Gastroesophageal sphincter (tissue), 4 donors: ENCODE measurements around the gene ROR1. TPM values are rescaled to one million over a fixed set of nuclear protein-coding genes. Genes with fewer than 3 reads are reported as not detected.

Experiments used
- ATAC-seq: fragments of 150-250 bp; one replicate; pipeline ENCODE4 v1.9.1; 2016; ENCODE audit warnings: mild to moderate bottlenecking, moderate library complexity
- H3K27ac ChIP-seq, 4 donors: fragments of 200-600 bp; sonication (generic) in 3 of 4; 1 replicate in 3 of 4; 2 replicates in 1 of 4; pipeline ENCODE4 v1.5.1; 2016 to 2019
- H3K27me3 ChIP-seq: fragments of 200-600 bp; sonication (generic); one replicate; pipeline ENCODE4 v1.5.1; 2019
- H3K36me3 ChIP-seq, 2 donors: fragments of 200-600 bp; sonication (generic); one replicate each; pipeline ENCODE4 v1.5.1; 2019; ENCODE audit warnings: control low read depth in 1 of 2
- H3K4me1 ChIP-seq, 3 donors: fragments of 200-600 bp; sonication (generic); 1 replicate in 2 of 3; 2 replicates in 1 of 3; pipeline ENCODE4 v1.5.1; 2016 to 2019; ENCODE audit warnings: control low read depth in 2 of 3
- H3K4me3 ChIP-seq, 2 donors: fragments of 200-600 bp; sonication (generic); one replicate each; pipeline ENCODE4 v1.5.1; 2019; ENCODE audit warnings: mild to moderate bottlenecking in 1 of 2, moderate library complexity in 1 of 2
- H3K9me3 ChIP-seq, 3 donors: fragments of 200-600 bp; sonication (generic); one replicate each; pipeline ENCODE4 v1.5.1; 2017 to 2019; ENCODE audit warnings: control low read depth in 2 of 3
- CTCF ChIP-seq, 4 experiments: fragments of 200-600 bp in 2 of 4; fragments of 450-650 bp in 2 of 4; sonication (generic) in 1 of 4; IDR thresholded peaks; one replicate each; pipeline ENCODE4 v1.5.1; 2017 to 2019; ENCODE audit warnings: antibody characterized with exemption in 4 of 4, mild to moderate bottlenecking in 2 of 4, moderate library complexity in 2 of 4
- EP300 ChIP-seq: sonication (generic); formaldehyde crosslinking; IDR thresholded peaks from one replicate; pipeline ENCODE4 v1.6.1; 2017; ENCODE audit warnings: antibody characterized with exemption, mild to moderate bottlenecking
- POLR2A ChIP-seq, 2 donors: fragments of 450-650 bp; IDR thresholded peaks; one replicate each; pipeline ENCODE4 v1.6.1; 2017; ENCODE audit warnings: antibody characterized with exemption in 2 of 2, mild to moderate bottlenecking in 2 of 2, moderate library complexity in 1 of 2
- POLR2AphosphoS5 ChIP-seq: sonication (generic); formaldehyde crosslinking; IDR thresholded peaks from one replicate; pipeline ENCODE4 v1.6.1; 2017; ENCODE audit warnings: antibody characterized with exemption
- WGBS, 2 donors: methylation state at CpG; one replicate each; pipeline ENCODE4 v1.1.5; 2018; ENCODE audit warnings: low coverage in 1 of 2; 5-methylcytosine and 5-hydroxymethylcytosine counted together
- total RNA-seq, 4 donors: library from RNA; depleted of rRNA; stranded (reverse); fragments of >200 nt; gene quantifications; one replicate each; pipeline ENCODE4 v1.1.0, GENCODE V29; 2016

The ROR1 gene
- total RNA-seq, 4 donors from 2014 or later: 5.0 to 38.0 (median 8.3) TPM

- peaks cover 0 to 7% (median 0%) of the 10 kb centered on the region in 3 donors for H3K9me3 ChIP-seq
- no peaks in the 10 kb centered on the region for H3K4me1 ChIP-seq
- H3K36me3 ChIP-seq: no peaks in the 10 kb centered on the region
- no peak overlapping the region for H3K27ac ChIP-seq
- no peak for ATAC-seq
- WGBS, 2 donors: 100% methylated on average over 2 of the region's 2 CpGs; no CpG with 5 or more reads in 1 of the 2 donors
- no peak for TF ChIP-seq EP300
- no peaks in the 10 kb centered on the region for H3K27me3 ChIP-seq
- no peak overlapping the region for H3K4me3 ChIP-seq
These were observed 33.4 kb upstream of the ROR1 start for GRCh38 chr1:63740432-63740831.

GRCh38 chr1:63742526-63742925 lies 31.3 kb upstream of the ROR1 start:
- no peaks in the 10 kb centered on the region for H3K36me3 ChIP-seq
- no peak overlapping the region for H3K4me3 ChIP-seq
- H3K27ac ChIP-seq: no peak overlapping the region
- TF ChIP-seq EP300 (no peak), CTCF (IDR thresholded peaks at IDR 0.05) (no peak), POLR2AphosphoS5 (no peak), POLR2A (IDR thresholded peaks at IDR 0.05) (no peak)
- ATAC-seq: no peak
- H3K4me1 ChIP-seq: no peaks in the 10 kb centered on the region
- H3K9me3 ChIP-seq: no peaks in the 10 kb centered on the region
- H3K27me3 ChIP-seq: no peaks in the 10 kb centered on the region

GRCh38 chr1:63743781-63744180 lies 30.0 kb upstream of the ROR1 start:
- no peak overlapping the region for H3K27ac ChIP-seq
- TF ChIP-seq POLR2A (IDR thresholded peaks at IDR 0.05): no peak
- TF ChIP-seq EP300: no peak
- TF ChIP-seq POLR2AphosphoS5: no peak
- TF ChIP-seq CTCF (IDR thresholded peaks at IDR 0.05): no peak
- no peaks in the 10 kb centered on the region for H3K9me3 ChIP-seq
- H3K4me3 ChIP-seq: no peak overlapping the region
- no peaks in the 10 kb centered on the region for H3K36me3 ChIP-seq
- ATAC-seq: no peak
- H3K4me1 ChIP-seq: no peaks in the 10 kb centered on the region
- H3K27me3 ChIP-seq: no peaks in the 10 kb centered on the region

GRCh38 chr1:63746129-63746864 lies 27.5 kb upstream of the ROR1 start:
- no peak overlapping the region for H3K4me3 ChIP-seq
- H3K4me1 ChIP-seq: no peaks in the 10 kb centered on the region
- H3K27ac ChIP-seq: no peak overlapping the region
- no peaks in the 10 kb centered on the region for H3K36me3 ChIP-seq
- H3K9me3 ChIP-seq: no peaks in the 10 kb centered on the region
- H3K27me3 ChIP-seq: no peaks in the 10 kb centered on the region
- no peak for ATAC-seq
- no peak for TF ChIP-seq CTCF (IDR thresholded peaks at IDR 0.05)
- TF ChIP-seq POLR2AphosphoS5: no peak
- no peak for TF ChIP-seq EP300
- TF ChIP-seq POLR2A (IDR thresholded peaks at IDR 0.05): no peak
- WGBS, 2 donors: 87 to 88% methylated on average over 5 to 10 of the region's 12 CpGs

- Histone ChIP-seq H3K36me3 (no peaks in the 10 kb centered on the region), H3K4me1 (no peaks in the 10 kb centered on the region), H3K9me3 (no peaks in the 10 kb centered on the region), H3K27ac (no peak overlapping the region), H3K4me3 (no peak overlapping the region), H3K27me3 (no peaks in the 10 kb centered on the region)
- no peak for TF ChIP-seq EP300
- TF ChIP-seq CTCF (IDR thresholded peaks at IDR 0.05): no peak
- TF ChIP-seq POLR2AphosphoS5: no peak
- no peak for TF ChIP-seq POLR2A (IDR thresholded peaks at IDR 0.05)
- ATAC-seq: no peak
- WGBS, 2 donors: 61% methylated on average over 4 of the region's 6 CpGs; no CpG with 5 or more reads in 1 of the 2 donors
These were observed 26.4 kb upstream of the ROR1 start for GRCh38 chr1:63747445-63747844.
